Trophoblast cell (in vitro differentiated cells and primary cell): ENCODE measurements around the gene ZKSCAN8.

Experiments used
- DNase-seq, 2 donors: peaks; one replicate each; pipeline ENCODE4 v3.0.0-alpha.2; 2016
- H2AFZ ChIP-seq: 2 replicates; pipeline ENCODE4 v1.6.1; 2013; ENCODE audit warnings: low read length, moderate library complexity, mild to moderate bottlenecking; ENCODE audit not compliant: insufficient read depth, poor library complexity
- H2AK5ac ChIP-seq: 2 replicates; pipeline ENCODE4 v1.6.1; 2013; ENCODE audit warnings: mild to moderate bottlenecking, low read length
- H2BK120ac ChIP-seq: 2 replicates; pipeline ENCODE4 v1.6.1; 2013; ENCODE audit warnings: low read length, mild to moderate bottlenecking, moderate library complexity; ENCODE audit not compliant: insufficient read depth, poor library complexity
- H2BK12ac ChIP-seq: 2 replicates; pipeline ENCODE4 v1.6.1; 2013; ENCODE audit warnings: mild to moderate bottlenecking, low read length, moderate library complexity
- H2BK5ac ChIP-seq: 2 replicates; pipeline ENCODE4 v1.6.1; 2013; ENCODE audit warnings: low read length, low read depth, moderate library complexity, mild to moderate bottlenecking; ENCODE audit not compliant: poor library complexity
- H3K14ac ChIP-seq: 2 replicates; pipeline ENCODE4 v1.6.1; 2013; ENCODE audit warnings: mild to moderate bottlenecking, low read length
- H3K18ac ChIP-seq: 2 replicates; pipeline ENCODE4 v1.6.1; 2013; ENCODE audit warnings: mild to moderate bottlenecking, low read length
- H3K23ac ChIP-seq: 2 replicates; pipeline ENCODE4 v1.6.1; 2013; ENCODE audit warnings: low read length
- H3K27ac ChIP-seq: 2 replicates; pipeline ENCODE4 v1.5.1; 2013; ENCODE audit warnings: low read depth, mild to moderate bottlenecking, inconsistent platforms, low read length, moderate library complexity
- H3K27me3 ChIP-seq: 2 replicates; pipeline ENCODE4 v1.6.1; 2013; ENCODE audit warnings: inconsistent platforms, mild to moderate bottlenecking, low read length, moderate library complexity; ENCODE audit not compliant: insufficient read depth
- H3K36me3 ChIP-seq, 2 experiments: 1 replicate in 1 of 2; 2 replicates in 1 of 2; pipeline ENCODE4 v1.6.1; 2013; ENCODE audit warnings: low read length in 2 of 2, mild to moderate bottlenecking in 2 of 2, moderate library complexity in 1 of 2; ENCODE audit not compliant: insufficient read depth in 2 of 2, control insufficient read depth in 1 of 2
- H3K4ac ChIP-seq: 2 replicates; pipeline ENCODE4 v1.6.1; 2013; ENCODE audit warnings: low read depth, mild to moderate bottlenecking, low read length, moderate library complexity
- H3K4me1 ChIP-seq, 2 experiments: 1 replicate in 1 of 2; 2 replicates in 1 of 2; pipeline ENCODE4 v1.6.1; 2013; ENCODE audit warnings: low read length in 2 of 2, mild to moderate bottlenecking in 2 of 2, moderate library complexity in 1 of 2; ENCODE audit not compliant: insufficient read depth in 2 of 2, control insufficient read depth in 1 of 2
- H3K4me2 ChIP-seq: 2 replicates; pipeline ENCODE4 v1.6.1; 2013; ENCODE audit warnings: inconsistent platforms, mild to moderate bottlenecking, low read length, moderate library complexity
- H3K4me3 ChIP-seq: 2 replicates; pipeline ENCODE4 v1.5.1; 2013; ENCODE audit warnings: mild to moderate bottlenecking, low read depth, low read length, inconsistent platforms
- H3K79me1 ChIP-seq: one replicate; pipeline ENCODE4 v1.6.1; 2013; ENCODE audit warnings: low read length
- H3K79me2 ChIP-seq: 2 replicates; pipeline ENCODE4 v1.6.1; 2013; ENCODE audit warnings: low read length, mild to moderate bottlenecking; ENCODE audit not compliant: control insufficient read depth, insufficient read depth, poor library complexity
- H3K9ac ChIP-seq: 2 replicates; pipeline ENCODE4 v1.6.1; 2013; ENCODE audit warnings: mild to moderate bottlenecking, low read length
- H3K9me3 ChIP-seq: 2 replicates; pipeline ENCODE4 v1.6.1; 2013; ENCODE audit warnings: low read depth, mild to moderate bottlenecking, control low read depth, inconsistent platforms, low read length; ENCODE audit not compliant: insufficient read depth
- H4K12ac ChIP-seq: 2 replicates; pipeline ENCODE4 v1.6.1; 2013; ENCODE audit warnings: low read depth, mild to moderate bottlenecking, low read length, moderate library complexity
- H4K8ac ChIP-seq: 2 replicates; pipeline ENCODE4 v1.6.1; 2013; ENCODE audit warnings: low read depth, mild to moderate bottlenecking, low read length, moderate library complexity
- H4K91ac ChIP-seq: one replicate; pipeline ENCODE4 v1.6.1; 2013; ENCODE audit warnings: low read depth, mild to moderate bottlenecking, low read length, moderate library complexity
- WGBS: extraction: QIAGEN DNeasy Blood & Tissue Kit; methylation state at CpG from one replicate; pipeline ENCODE4 v1.1.7; 2013; ENCODE audit warnings: missing lambda C conversion rate; ENCODE audit not compliant: insufficient read length, insufficient coverage; ENCODE audit errors: extremely low coverage; 5-methylcytosine and 5-hydroxymethylcytosine counted together

Gene ZKSCAN8

DNA sequence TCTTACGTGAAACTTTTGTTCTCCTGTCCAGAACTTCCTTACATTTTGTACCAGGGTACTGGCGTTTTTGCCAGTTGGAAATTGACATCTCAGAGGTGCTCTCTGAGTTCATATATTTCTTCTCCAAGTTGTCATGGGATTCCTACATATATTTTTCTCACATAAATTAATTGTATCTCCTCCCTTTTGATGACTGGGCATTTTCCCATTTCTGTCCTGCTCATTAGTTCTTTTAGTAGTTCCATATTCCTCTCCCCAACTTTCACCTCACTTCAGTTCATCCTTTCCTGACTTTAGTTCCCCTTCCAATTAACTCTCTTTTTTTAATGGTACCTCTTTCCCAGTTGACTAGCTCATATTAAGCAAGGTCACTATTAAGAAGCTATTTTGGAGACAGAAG, 10.8 kb downstream of the ZKSCAN8 start:
- Histone ChIP-seq H2BK120ac (no peak overlapping the region), H2BK5ac (no peak overlapping the region), H3K4me3 (no peak overlapping the region), H3K14ac (no peak overlapping the region), H2BK12ac (no peak overlapping the region), H3K4ac (no peak overlapping the region), H3K4me2 (no peak overlapping the region), H3K79me1 (no peaks in the 10 kb centered on the region), H3K36me3 (peaks cover 18 to 45% of the 10 kb centered on the region in 2 experiments), H2AFZ (no peak overlapping the region), H3K9me3 (peaks cover 6% of the 10 kb centered on the region), H3K23ac (no peak overlapping the region), H4K8ac (no peak overlapping the region), H3K4me1 (no peaks in the 10 kb centered on the region), H3K27ac (no peak overlapping the region), H2AK5ac (no peak overlapping the region), H4K12ac (no peak overlapping the region), H3K79me2 (no peaks in the 10 kb centered on the region), H4K91ac (no peak overlapping the region), H3K27me3 (no peaks in the 10 kb centered on the region), H3K18ac (no peak overlapping the region), H3K9ac (no peak overlapping the region)
- WGBS, result no CpG with 5 or more reads among the region's 2 CpGs
- no peak for DNase-seq

DNA sequence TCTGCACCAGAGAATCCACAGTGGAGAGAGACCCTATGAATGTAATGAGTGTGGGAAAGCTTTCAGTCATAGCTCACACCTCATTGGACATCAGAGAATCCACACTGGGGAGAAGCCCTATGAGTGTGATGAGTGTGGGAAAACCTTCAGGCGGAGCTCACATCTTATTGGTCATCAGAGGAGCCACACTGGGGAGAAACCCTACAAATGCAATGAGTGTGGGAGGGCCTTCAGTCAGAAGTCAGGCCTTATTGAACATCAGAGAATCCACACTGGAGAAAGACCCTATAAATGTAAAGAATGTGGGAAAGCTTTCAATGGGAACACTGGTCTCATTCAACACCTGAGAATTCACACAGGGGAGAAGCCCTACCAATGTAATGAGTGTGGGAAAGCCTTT, 11.9 kb downstream of the ZKSCAN8 start:
- Histone ChIP-seq H3K9me3 (peaks cover 6% of the 10 kb centered on the region), H3K23ac (no peak overlapping the region), H4K91ac (no peak overlapping the region), H2BK120ac (no peak overlapping the region), H3K4me3 (no peak overlapping the region), H2AK5ac (no peak overlapping the region), H2BK12ac (no peak overlapping the region), H3K18ac (no peak overlapping the region), H3K27me3 (no peaks in the 10 kb centered on the region), H3K4me2 (no peak overlapping the region), H3K79me1 (no peaks in the 10 kb centered on the region), H3K36me3 (peaks cover 15 to 41% of the 10 kb centered on the region in 2 experiments), H3K14ac (no peak overlapping the region), H3K27ac (no peak overlapping the region), H3K4me1 (no peaks in the 10 kb centered on the region), H3K79me2 (no peaks in the 10 kb centered on the region), H2AFZ (no peak overlapping the region), H4K12ac (no peak overlapping the region), H2BK5ac (no peak overlapping the region), H4K8ac (no peak overlapping the region), H3K9ac (no peak overlapping the region), H3K4ac (no peak overlapping the region)
- DNase-seq, result no peak
- no CpG with 5 or more reads among the region's 1 CpG for WGBS

GRCh38 chr6:28154357-28154756, 12.7 kb downstream of the ZKSCAN8 start:
- no peak overlapping the region for H3K9ac ChIP-seq
- no peaks in the 10 kb centered on the region for H3K4me1 ChIP-seq
- H4K12ac ChIP-seq, result no peak overlapping the region
- H4K91ac ChIP-seq, result no peak overlapping the region
- no peak overlapping the region for H2AFZ ChIP-seq
- no peak overlapping the region for H2BK5ac ChIP-seq
- H4K8ac ChIP-seq, result no peak overlapping the region
- no peak overlapping the region for H2AK5ac ChIP-seq
- H3K4me2 ChIP-seq, result no peak overlapping the region
- H2BK12ac ChIP-seq, result no peak overlapping the region
- no peak overlapping the region for H2BK120ac ChIP-seq
- no peak overlapping the region for H3K27ac ChIP-seq
- DNase-seq, result no peak
- no peaks in the 10 kb centered on the region for H3K79me1 ChIP-seq
- no peak overlapping the region for H3K4ac ChIP-seq
- H3K9me3 ChIP-seq, result peaks cover 6% of the 10 kb centered on the region
- no peak overlapping the region for H3K4me3 ChIP-seq
- no peaks in the 10 kb centered on the region for H3K79me2 ChIP-seq
- no peak overlapping the region for H3K23ac ChIP-seq
- peaks cover 14 to 36% of the 10 kb centered on the region in 2 experiments for H3K36me3 ChIP-seq
- no peaks in the 10 kb centered on the region for H3K27me3 ChIP-seq
- H3K14ac ChIP-seq, result no peak overlapping the region
- H3K18ac ChIP-seq, result no peak overlapping the region

DNA sequence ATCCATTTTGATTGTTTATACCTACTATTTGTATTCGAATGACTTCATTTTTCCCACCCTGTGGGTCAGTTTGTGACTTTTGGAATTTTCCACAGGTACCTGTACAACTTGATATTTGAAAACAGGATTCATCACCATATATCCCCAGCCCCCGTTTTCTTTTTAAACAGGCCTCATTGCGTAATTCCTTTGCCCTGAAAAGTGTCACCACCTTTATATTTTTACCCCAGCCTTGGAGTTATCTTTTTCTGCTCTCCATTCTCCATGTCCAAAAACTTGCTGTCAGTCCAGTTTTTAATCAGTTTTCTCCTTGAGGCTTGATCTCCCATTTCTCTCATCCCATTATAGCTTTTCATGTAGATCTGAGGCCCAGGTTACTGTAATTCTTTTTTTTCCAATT, 16.6 kb downstream of the ZKSCAN8 start:
- Histone ChIP-seq H4K8ac (no peak overlapping the region), H3K27me3 (no peaks in the 10 kb centered on the region), H3K23ac (no peak overlapping the region), H3K18ac (no peak overlapping the region), H4K12ac (no peak overlapping the region), H3K9me3 (peaks cover 7% of the 10 kb centered on the region), H3K36me3 (peaks cover 3 to 17% of the 10 kb centered on the region in 2 experiments), H2AK5ac (no peak overlapping the region), H2BK120ac (no peak overlapping the region), H3K4me2 (no peak overlapping the region), H4K91ac (no peak overlapping the region), H3K4ac (no peak overlapping the region), H3K79me1 (no peaks in the 10 kb centered on the region), H2BK5ac (no peak overlapping the region), H2BK12ac (no peak overlapping the region), H3K27ac (no peak overlapping the region), H2AFZ (no peak overlapping the region), H3K14ac (no peak overlapping the region), H3K4me1 (peaks cover 0 to 3% of the 10 kb centered on the region in 2 experiments), H3K79me2 (no peaks in the 10 kb centered on the region), H3K9ac (no peak overlapping the region), H3K4me3 (no peak overlapping the region)
- DNase-seq, result no peak
- no CpG with 5 or more reads among the region's 3 CpGs for WGBS
